HG03354 (cell line): Measurements from ENCODE around the gene POU3F3.

Source experiments
- ATAC-seq: cut with Tn5 transposase; IDR thresholded peaks from one replicate; pipeline ENCODE4 v1.9.1; 2021; ENCODE audit warnings: mild to moderate bottlenecking; ENCODE audit not compliant: unreplicated experiment, poor library complexity, severe bottlenecking

The POU3F3 gene

GRCh38 chr2:104845946-104846785 lies 7.7 kb upstream of the POU3F3 start:
- no peak for ATAC-seq

GRCh38 chr2:104846786-104847585 lies 6.9 kb upstream of the POU3F3 start:
- no peak for ATAC-seq

GRCh38 chr2:104847586-104848160 lies 6.2 kb upstream of the POU3F3 start:
- ATAC-seq: no peak

GRCh38 chr2:104848526-104848925 lies 5.4 kb upstream of the POU3F3 start:
- no peak for ATAC-seq

- ATAC-seq: no peak
These were observed 4.8 kb upstream of the POU3F3 start for GRCh38 chr2:104849101-104849500.

- ATAC-seq: no peak
These were observed 4.2 kb upstream of the POU3F3 start for GRCh38 chr2:104849618-104850141.

- no peak for ATAC-seq
These were observed 3.3 kb upstream of the POU3F3 start for GRCh38 chr2:104850361-104851290.

- ATAC-seq: no peak
These were observed 2.4 kb upstream of the POU3F3 start for GRCh38 chr2:104851291-104852089.

- ATAC-seq: no peak
These were observed 1.7 kb upstream of the POU3F3 start for GRCh38 chr2:104852090-104852666.

GRCh38 chr2:104854498-104855220 lies 744 bp downstream of the POU3F3 start:
- ATAC-seq: no peak

GRCh38 chr2:104855221-104856085 lies 1.5 kb downstream of the POU3F3 start:
- ATAC-seq: no peak

GRCh38 chr2:104856086-104856972 lies 2.4 kb downstream of the POU3F3 start:
- ATAC-seq: peak; percentile 3

- peak; percentile 26 for ATAC-seq
These were observed 3.0 kb downstream of the POU3F3 start for GRCh38 chr2:104856973-104857261.

GRCh38 chr2:104857262-104858005 lies 3.5 kb downstream of the POU3F3 start:
- peak; percentile 35 for ATAC-seq
